Type B pancreatic cell (in vitro differentiated cells): ENCODE results near the gene AOC2. TPM values are rescaled to one million over a fixed set of nuclear protein-coding genes. Genes with fewer than 3 reads are reported as not detected.
"Not testable (repeated sequence)": the region's sequence is repeated elsewhere in the genome, so short reads cannot be mapped to it uniquely, and the experiment has no call there.

Experiments used
- DNase-seq: peaks from one replicate; pipeline ENCODE4 v3.0.0; 2021; ENCODE audit warnings: mixed read lengths; ENCODE audit not compliant: unreplicated experiment; ENCODE audit errors: extremely low spot score
- H3K27ac Mint-ChIP-seq: 2 replicates; pipeline ENCODE4 v1.8.0; 2021; ENCODE audit warnings: mild to moderate bottlenecking, mixed read lengths
- H3K27me3 Mint-ChIP-seq: 2 replicates; pipeline ENCODE4 v1.8.0; 2021; ENCODE audit warnings: mixed read lengths
- H3K36me3 Mint-ChIP-seq: 2 replicates; pipeline ENCODE4 v1.8.0; 2021; ENCODE audit warnings: mixed read lengths
- H3K4me1 Mint-ChIP-seq: one replicate; pipeline ENCODE4 v1.8.0; 2021; ENCODE audit warnings: mixed read lengths; ENCODE audit not compliant: unreplicated experiment
- H3K4me3 Mint-ChIP-seq: 2 replicates; pipeline ENCODE4 v1.8.0; 2021; ENCODE audit warnings: mild to moderate bottlenecking, mixed read lengths
- H3K9me3 Mint-ChIP-seq: 2 replicates; pipeline ENCODE4 v1.8.0; 2021; ENCODE audit warnings: mixed read lengths
- CTCF ChIP-seq: fragments of 200-600 bp; sonication (generic); conservative IDR thresholded peaks from 2 replicates; pipeline ENCODE4 v1.5.0; 2021; ENCODE audit warnings: antibody characterized with exemption, mild to moderate bottlenecking
- total RNA-seq: library from RNA; stranded (reverse); gene quantifications from 2 replicates; pipeline ENCODE4 v1.2.1, GENCODE V29; 2021; ENCODE audit warnings: low replicate concordance

Gene AOC2
- total RNA-seq, 1 donor from 2014 or later: 2.7 TPM

- Mint-ChIP-seq H3K27ac (no peak overlapping the region), H3K9me3 (peaks cover 5% of the 10 kb centered on the region), H3K27me3 (peaks cover 21% of the 10 kb centered on the region), H3K4me3 (no peak overlapping the region), H3K36me3 (peaks cover 3% of the 10 kb centered on the region), H3K4me1 (peaks cover 4% of the 10 kb centered on the region)
- DNase-seq: no peak
- TF ChIP-seq CTCF: no peak
Measured at GRCh38 chr17:42871647-42872046, 27.3 kb downstream of the AOC2 start.

GRCh38 chr17:42872251-42872965 is 28.0 kb downstream of the AOC2 start:
- H3K27me3 Mint-ChIP-seq: peaks cover 24% of the 10 kb centered on the region
- no peak for DNase-seq
- H3K4me3 Mint-ChIP-seq: no peak overlapping the region
- TF ChIP-seq CTCF: no peak
- H3K9me3 Mint-ChIP-seq: peaks cover 5% of the 10 kb centered on the region
- no peaks in the 10 kb centered on the region for H3K4me1 Mint-ChIP-seq
- H3K36me3 Mint-ChIP-seq: peaks cover 3% of the 10 kb centered on the region
- H3K27ac Mint-ChIP-seq: no peak overlapping the region

- DNase-seq: no peak
- TF ChIP-seq CTCF: no peak
- Mint-ChIP-seq H3K4me3 (no peak overlapping the region), H3K27ac (no peak overlapping the region), H3K27me3 (peaks cover 33% of the 10 kb centered on the region), H3K4me1 (no peaks in the 10 kb centered on the region), H3K9me3 (peaks cover 5% of the 10 kb centered on the region), H3K36me3 (peaks cover 3% of the 10 kb centered on the region)
Measured at GRCh38 chr17:42873315-42873714, 28.9 kb downstream of the AOC2 start.

GRCh38 chr17:42873932-42874695 is 29.7 kb downstream of the AOC2 start:
- H3K36me3 Mint-ChIP-seq, H3K27ac Mint-ChIP-seq, H3K9me3 Mint-ChIP-seq, DNase-seq, H3K4me1 Mint-ChIP-seq, H3K4me3 Mint-ChIP-seq: not testable (repeated sequence)
- H3K27me3 Mint-ChIP-seq: peaks cover 39% of the 10 kb centered on the region

GRCh38 chr17:42877037-42877436 is 32.7 kb downstream of the AOC2 start:
- H3K27me3 Mint-ChIP-seq: peaks cover 52% of the 10 kb centered on the region
- no peaks in the 10 kb centered on the region for H3K9me3 Mint-ChIP-seq
- no peak overlapping the region for H3K27ac Mint-ChIP-seq
- no peaks in the 10 kb centered on the region for H3K4me1 Mint-ChIP-seq
- H3K36me3 Mint-ChIP-seq: no peaks in the 10 kb centered on the region
- H3K4me3 Mint-ChIP-seq: no peak overlapping the region
- DNase-seq: no peak
- TF ChIP-seq CTCF: no peak
